NCI-H82 treated with DMSO at 0.1 percent for 48 hours (cell line): ENCODE results near the gene SELENOM.
"Not testable (repeated sequence)": the region's sequence is repeated elsewhere in the genome, so short reads cannot be mapped to it uniquely, and the experiment has no call there.

Experiments
- DNase-seq: peaks from one replicate; lab custom pipeline; 2025; ENCODE audit not compliant: unreplicated experiment; lab: John Stamatoyannopoulos, UW

Gene SELENOM

GRCh38 chr22:31106001-31106571, 1.3 kb downstream of the SELENOM start:
- no peak for DNase-seq

DNA sequence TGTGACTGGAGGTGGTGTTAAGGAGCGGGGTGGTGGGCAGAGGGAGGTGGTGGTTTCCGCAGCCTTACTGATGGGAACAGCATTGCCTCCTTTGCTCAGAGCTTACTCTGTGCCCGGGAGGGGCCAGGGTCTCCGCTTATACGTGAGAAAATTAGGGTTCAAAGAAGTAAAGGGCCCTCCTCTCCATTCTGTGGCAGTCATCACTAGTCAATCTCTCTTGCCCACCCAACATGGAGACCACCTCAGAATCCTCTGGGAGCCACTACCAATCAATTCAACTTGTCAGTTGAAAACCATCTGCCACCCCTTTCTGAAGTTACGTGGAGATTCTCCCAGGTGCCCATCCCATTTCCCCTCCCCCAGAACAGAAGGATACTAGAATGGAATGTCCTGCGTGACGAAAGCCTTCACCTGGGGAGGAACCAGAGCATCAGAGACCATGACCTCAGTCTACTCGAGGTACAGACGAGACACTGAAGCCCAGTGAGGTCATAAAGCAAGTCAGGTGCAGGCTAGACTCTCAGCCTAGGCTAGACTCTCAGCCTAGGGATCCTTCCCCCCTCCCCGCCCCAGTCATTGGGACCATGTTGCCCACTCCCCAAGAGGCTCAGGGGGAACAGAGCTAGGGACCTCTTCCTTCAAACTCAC, 2.0 kb downstream of the SELENOM start:
- DNase-seq = no peak

DNA sequence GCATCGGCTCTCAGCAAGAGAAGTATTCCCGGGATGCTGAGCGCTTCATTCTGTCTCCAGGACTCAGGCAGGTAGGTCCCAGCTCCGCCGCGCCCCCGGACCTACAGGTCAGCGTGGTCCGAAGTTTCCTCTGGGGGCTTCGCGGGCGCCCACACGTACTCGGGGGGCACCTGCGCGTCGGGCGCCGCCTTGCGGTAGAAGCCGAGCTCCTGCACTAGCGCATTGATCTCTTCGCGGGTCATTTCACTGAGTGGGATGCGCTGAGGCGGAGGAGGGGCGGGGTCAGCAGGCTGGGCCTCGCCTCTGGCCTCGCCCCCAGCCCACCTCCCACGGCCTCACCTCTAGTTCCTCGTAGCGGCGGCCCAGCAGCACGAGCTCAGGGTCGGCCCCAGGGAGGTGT, 2.5 kb downstream of the SELENOM start:
- no peak for DNase-seq

GRCh38 chr22:31103899-31104694, 3.3 kb downstream of the SELENOM start:
- DNase-seq = no peak

- DNase-seq = no peak
Observed at GRCh38 chr22:31103111-31103510, 4.3 kb downstream of the SELENOM start.

- DNase-seq = no peak
Observed at GRCh38 chr22:31102441-31103081, 4.8 kb downstream of the SELENOM start.

- no peak for DNase-seq
Observed at GRCh38 chr22:31100762-31101525, 6.4 kb downstream of the SELENOM start.

DNA sequence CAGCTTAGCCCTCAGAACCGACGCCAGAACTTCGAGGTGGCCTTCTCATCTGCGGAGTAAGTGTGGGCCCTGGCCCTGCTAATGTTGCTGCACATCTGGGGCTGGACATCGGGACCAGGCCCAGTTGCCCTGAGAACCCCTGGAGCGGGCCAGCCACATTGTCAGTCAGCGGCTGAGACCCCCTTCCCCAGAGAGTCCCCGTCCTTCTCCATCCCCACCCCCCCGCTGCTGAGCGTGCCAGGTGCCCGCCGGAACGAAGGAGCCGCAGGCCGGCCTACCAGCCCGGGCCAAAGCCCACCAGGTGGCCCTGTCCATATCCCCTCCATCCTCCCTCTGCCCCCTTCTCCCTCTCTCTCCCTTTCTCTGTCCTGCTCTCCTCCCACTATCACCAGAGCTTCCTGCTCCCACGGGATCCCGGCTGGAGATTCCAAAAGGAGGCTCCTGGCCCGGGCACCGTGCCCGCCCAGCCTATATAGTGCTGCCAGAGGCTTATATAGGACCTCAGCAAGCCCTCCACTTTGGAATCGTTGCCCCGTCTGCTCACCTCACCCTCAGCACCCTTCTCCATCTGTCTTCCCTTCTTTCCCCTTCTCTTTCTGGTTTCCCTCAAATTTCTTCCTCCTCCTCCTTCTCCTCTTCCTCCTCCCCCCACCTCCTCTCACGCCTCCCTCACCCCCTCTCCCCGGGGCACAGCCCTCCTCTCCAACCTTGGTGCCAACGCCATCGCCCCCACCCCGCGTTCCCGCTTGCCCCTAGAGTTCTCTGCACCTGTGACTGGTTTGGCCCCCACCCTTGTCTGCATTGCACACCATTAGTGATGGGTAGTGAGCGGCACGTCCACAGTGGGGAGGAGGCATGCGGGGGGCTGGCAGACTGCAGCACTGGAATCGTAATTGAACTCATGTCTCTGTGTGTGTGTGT, 7.3 kb downstream of the SELENOM start:
- DNase-seq = no peak

DNA sequence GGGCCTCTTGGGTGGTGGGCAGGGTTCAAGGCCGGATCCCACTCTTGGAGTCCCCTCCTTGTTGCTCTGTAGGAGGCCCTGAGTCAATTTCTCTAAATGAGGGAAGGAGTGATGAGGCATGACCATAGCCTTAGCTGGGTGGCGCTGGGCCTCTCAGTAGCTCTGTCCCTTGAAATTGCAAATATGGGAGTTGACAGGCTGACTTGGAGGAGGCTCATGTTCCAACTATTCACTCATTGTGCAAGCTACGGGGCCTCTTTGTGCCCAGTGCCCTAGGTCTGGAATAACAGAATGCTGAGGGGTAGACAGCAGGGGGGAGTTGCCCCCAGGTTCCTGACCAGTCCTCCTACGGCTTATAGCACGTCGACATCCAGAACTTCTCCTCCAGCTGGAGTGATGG, 8.0 kb downstream of the SELENOM start:
- no peak for DNase-seq

GRCh38 chr22:31098632-31099110, 8.7 kb downstream of the SELENOM start:
- DNase-seq = no peak

GRCh38 chr22:31097941-31098631, 9.3 kb downstream of the SELENOM start:
- no peak for DNase-seq

DNA sequence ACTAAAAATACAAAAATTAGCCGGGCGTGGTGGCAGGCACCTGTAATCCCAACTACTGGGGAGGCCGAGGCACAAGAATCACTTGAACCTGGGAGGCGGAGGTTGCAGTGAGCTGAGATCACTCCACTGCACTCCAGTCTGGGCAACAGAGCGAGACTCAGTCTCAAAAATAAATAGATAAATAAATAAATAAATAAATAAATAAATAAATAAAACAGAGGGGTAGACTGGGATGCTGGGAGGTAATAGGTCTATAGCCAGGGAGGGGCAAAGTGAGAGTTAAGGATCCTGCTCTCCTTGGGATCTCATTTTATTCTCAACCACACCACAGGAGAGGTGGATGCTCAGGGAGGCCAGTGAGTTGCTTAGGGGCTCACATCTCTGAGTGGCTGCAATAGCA, 9.8 kb downstream of the SELENOM start:
- DNase-seq = not testable (repeated sequence)

GRCh38 chr22:31096657-31097279, 10.6 kb downstream of the SELENOM start:
- DNase-seq = no peak

GRCh38 chr22:31095637-31096249, 11.6 kb downstream of the SELENOM start:
- DNase-seq = no peak

DNA sequence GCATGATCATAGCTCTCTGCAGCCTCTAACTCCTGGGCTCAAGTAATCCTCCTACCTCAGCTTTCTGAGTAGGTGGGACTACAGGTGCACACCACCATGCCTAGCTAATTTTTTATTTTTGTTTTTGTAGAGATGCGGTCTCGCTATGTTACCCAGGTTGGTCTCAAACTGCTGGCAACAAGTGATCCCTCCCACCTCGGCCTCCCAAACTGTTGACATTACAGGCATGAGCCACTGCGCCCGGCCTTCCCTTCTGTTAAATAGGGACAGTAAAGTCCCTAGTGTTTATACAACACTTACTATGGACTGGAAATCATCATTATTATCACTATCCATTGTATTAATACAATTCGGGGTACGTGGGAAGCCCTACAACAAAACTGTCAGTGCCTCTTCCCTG, 12.6 kb downstream of the SELENOM start:
- no peak for DNase-seq

DNA sequence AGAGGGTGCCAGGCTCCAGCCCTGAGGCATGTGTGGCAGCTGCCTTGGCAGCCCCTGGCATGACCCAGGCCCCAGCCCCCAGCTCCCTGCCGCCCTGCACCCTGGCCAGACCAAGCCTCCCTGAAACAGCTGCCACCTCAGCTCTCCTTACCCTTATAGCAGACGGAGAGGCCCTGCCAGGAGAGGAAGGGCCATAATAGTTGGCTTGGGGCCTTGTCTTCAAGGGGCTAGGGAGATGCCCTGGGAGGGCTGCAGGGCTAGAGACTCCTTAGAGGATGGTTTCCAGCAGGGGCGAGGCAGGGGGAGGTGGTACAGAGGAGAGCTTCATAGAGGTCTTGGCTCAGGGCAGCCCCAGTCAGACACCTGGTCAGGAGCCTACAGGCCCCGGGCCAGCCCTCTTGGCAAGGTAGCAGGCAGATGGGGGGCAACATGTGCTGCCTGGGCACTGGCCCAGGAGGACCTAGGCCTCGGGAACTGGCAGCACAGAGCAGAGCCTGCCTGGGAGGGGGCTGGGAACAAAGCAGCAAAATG, 13.3 kb downstream of the SELENOM start:
- no peak for DNase-seq

DNA sequence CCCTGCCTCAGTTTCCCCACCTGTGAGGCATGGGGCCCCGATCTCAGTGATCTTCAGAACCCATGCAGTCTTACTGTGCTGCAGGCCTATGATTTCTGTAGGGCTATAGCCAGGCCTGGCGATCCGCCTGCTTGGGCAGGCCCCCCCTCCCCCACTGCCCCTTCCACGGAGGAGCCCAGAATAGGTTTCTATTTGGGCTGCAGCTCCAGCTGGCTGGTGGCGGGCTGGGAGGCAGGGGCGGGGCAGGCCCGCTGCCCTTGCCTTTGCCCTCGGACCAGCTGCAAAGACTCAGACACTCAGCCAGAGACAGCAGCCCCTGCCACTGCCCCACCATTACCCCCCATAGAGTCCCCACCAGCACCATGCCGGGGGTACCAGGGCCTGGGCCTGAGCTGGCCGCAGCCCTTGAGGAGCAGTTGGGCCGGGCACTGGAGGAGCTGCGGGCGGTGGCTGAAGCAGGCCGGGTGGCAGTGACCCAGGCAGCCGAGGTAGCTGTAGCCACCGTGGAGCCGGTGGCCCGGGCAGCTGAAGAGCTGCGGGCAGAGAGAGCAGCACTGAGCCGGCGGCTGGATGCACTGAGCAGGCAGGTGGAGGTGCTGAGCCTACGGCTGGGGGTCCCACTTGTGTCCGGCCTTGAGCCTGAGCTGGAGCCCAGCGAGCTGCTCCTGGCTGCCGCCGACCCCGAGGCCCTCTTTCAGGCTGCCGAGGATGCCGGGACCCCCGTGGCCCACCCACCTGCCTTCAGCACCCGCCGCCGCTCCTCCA, 14.1 kb downstream of the SELENOM start:
- no peak for DNase-seq
